Activated CD4-positive, alpha-beta T cell treated with anti-CD3 and anti-CD28 coated beads, Interleukin-2, amount 50 U/mL, for 16 hours (primary cell): Measurements from ENCODE around the gene RIMBP2.

Experiments used
- DNase-seq: peaks from one replicate; pipeline ENCODE4 v3.0.0-alpha.2; 2020

RIMBP2 gene

DNA sequence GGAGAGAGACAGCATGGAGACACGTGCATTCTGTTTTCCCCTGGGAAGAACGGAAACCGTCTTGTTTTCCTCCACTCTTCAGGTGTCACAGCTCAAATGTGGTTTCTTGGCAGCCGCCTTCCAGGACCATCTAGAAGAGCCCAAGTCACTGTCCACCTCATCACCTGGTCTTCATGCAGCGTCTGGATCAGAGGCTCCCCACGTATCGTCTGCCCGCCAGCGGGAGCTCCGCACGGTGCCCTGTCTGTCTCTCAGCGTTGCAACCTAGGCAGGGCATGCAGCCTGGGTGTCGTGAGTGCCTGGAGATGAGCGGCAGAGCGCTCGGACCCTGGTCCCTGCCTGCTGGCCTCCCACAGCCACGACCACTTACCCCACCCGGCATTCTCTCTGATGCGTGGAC is 260.9 kb downstream of the RIMBP2 start:
- no peak for DNase-seq

- no peak for DNase-seq
These were observed 261.8 kb downstream of the RIMBP2 start for GRCh38 chr12:130454296-130454695.

GRCh38 chr12:130452546-130452945 is 263.6 kb downstream of the RIMBP2 start:
- no peak for DNase-seq

DNA sequence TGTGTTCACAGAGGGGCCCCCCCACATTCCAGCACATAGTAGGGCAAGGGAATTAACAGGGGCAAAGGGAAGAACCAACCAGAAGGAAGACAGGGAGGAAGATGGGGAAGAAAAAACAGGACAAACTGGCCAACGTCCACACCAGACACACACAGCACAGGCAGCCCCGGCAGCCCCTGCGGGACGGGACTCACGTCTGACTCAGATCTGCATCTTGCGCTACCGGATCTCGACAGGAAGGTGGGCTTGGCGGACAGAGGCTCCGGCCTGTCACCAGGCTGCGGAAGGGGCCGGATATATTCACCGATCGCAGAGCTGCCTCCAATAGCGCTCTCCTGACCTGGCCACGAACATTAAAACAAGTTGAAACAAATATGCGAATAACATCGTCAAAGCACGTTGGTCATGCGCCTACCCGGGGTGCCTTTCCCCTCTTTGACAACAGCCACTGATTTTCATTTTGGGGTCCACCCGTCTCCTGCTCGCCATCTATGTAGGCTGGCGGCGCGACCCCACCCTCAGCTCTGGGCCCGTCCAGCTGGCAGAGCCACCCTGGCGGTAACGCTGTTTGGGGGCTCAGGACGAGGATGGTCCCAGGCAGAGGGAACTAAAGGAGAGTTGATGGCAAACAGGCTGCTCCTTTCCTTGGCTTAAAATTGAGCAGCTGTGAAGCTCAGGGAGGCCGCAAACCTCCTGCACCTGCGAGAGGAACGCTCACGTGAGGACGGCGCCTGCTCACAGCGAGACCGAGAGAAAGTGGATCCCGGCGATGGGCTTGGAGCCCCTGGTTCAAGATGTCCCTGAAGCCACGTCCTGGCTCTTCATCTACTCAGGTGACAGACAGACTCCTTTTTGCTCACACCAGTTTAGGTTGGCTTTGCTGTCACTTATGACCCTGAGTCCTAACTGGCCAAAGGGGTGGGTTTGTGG is 264.8 kb downstream of the RIMBP2 start:
- no peak for DNase-seq

DNA sequence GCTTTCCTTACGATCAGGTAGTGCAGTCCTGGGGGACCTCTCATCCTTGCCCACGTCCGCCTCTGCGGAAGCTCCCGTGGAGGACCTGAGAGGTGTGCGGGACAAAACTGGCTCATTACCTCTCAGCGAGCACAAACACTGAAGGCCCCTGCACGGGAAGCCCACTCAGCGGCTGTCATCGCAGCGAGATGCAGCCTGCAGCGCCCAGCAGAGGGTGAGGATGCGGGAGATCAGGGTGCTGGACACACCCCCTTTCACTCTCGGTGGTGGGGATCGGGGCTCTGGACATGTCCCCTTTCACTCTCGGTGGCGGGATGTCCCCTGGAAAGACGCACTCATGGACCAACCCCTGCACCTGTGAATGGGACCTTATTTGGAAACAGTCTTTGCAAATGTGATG is 266.8 kb downstream of the RIMBP2 start:
- no peak for DNase-seq

DNA sequence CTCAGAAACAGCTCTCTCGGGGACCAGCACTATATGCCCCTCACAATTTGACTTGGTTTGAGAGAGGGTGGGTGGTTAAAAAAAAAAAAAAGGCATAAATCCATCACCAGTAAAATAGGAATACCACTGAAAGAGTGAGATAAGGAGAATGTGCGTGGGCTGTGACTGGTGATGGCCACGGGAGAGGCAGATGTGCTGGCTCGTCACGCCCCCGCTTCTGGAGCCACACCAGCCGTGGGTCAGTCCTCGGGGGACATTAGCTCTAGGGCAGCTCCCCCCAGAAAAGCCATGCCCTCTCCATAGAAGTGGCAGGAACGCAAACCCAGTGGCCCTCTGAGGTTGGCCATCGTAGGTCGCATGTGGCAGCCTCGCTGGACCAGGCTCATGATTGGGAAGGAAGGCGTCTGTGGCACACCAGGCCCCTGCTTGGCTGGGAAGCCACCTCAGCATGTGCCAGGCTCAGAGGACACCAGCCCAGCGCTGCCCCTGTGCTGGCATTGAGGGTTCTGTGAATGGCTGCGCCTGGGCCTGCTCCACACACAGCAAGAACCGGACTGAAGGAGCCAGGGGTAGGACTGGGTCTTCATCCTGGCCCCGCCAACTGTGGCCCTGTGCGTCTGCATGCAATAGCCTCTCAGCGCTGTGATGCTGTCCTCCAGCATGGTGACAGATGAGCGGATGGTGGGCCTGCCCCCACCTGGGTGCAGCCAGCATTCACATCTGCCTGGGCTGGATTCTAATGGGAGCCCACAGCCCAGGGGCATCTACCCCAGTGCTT is 267.9 kb downstream of the RIMBP2 start:
- DNase-seq: no peak

DNA sequence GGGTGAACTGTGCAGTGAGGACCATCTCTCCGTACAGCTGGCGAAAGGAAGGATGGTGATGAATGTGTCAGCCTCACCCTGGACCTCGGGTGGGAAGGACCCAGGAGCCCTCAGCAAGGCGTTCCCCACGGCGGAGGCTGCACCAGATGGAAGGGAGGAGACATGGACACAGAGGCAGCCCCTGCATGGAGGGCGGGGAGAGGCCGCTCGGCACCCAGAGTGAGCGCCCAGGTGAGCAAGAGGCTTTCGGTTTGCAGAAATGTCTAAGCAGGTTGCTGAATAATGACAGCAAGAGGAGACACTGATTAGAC is 268.5 kb downstream of the RIMBP2 start:
- no peak for DNase-seq

GRCh38 chr12:130446846-130447654 is 269.0 kb downstream of the RIMBP2 start:
- no peak for DNase-seq

DNA sequence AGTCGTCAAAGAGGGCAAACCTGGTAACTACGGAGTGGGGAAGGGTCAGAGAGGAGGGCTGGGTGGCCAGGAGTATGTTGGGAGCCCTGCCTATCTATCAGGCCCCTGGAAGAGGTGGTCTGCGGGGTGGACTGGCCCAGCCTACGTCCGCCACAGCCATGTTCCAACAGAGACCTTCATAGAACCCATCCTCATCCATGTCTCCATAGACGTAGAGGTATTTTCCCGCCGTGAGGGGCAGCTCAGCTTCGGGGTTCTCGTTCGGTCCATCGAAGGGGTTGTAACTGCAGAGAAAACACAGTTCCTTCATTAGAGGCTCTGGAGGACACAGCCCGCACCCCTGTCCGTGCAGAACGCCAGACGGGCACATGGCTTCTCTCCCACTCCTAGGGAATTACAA is 271.1 kb downstream of the RIMBP2 start:
- DNase-seq: no peak

GRCh38 chr12:130444061-130444460 is 272.0 kb downstream of the RIMBP2 start:
- DNase-seq: no peak

GRCh38 chr12:130441771-130442760 is 274.0 kb downstream of the RIMBP2 start:
- DNase-seq: no peak

DNA sequence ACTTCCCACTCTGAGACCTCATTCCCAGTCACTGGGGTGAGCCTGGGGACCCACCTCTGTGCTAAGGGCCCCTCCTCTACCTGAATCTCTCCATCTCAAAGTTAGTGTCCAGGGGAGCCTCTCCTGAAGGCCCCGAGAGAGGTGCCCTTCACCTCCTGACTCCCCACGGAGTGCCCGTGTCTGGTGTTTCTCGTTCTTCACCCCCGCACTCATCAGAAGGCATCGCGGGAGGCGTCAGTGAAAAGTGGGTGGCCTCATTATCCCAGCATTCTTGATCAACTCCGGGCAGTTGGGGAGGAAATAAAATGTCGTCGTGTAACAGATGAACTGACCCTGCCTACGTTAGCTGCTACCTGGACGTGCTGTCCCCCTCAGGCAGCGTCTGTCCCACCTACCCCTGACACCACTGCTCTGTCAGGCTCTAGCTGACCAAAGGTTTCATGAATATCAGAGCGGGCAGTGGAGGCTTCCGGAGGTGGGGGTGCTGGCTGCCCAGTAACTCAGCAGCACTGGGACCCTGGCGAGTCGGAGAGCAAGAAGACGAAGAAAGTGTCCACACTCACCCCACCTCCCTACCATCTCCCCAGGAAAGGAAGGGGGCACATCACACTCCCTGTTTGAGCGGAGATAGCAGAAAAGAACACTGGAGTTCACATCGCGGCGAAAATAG is 275.6 kb downstream of the RIMBP2 start:
- DNase-seq: no peak

GRCh38 chr12:130439250-130439649 is 276.8 kb downstream of the RIMBP2 start:
- no peak for DNase-seq

GRCh38 chr12:130438711-130439110 is 277.4 kb downstream of the RIMBP2 start:
- DNase-seq: no peak

GRCh38 chr12:130438243-130438620 is 277.9 kb downstream of the RIMBP2 start:
- DNase-seq: no peak

DNA sequence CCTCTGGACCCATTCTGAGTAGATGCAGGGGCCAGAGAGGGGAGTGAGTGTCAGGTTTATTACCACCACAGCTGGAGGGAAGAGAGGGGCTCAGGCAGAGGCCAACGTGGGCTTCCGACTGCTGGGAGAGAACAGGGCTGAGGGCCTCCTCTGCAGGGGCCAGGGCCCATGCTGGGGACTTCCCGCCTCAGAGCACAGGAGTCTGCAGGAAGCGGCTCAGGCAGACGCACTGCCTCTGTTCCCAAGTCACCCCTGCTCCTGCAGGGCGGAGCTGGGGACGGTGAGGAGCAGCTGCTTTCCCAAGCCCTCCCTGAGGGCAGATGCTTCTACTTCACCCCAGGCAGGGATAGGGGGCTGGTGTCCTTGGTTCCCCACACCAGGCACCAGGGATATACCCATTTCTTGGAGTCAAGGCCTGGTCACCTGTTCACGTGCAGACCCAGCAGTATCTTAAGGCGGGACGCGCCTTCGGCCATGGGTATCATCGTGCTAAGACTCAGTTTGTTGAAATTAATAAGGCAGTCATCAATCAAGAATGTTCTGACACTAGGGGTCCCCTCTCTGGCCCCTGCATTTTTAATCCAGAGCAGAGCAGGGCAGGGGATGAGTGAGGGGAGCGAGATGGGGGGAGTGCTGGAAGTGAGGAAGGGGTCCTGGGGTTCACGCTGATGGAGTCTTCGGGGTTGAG is 278.4 kb downstream of the RIMBP2 start:
- no peak for DNase-seq

DNA sequence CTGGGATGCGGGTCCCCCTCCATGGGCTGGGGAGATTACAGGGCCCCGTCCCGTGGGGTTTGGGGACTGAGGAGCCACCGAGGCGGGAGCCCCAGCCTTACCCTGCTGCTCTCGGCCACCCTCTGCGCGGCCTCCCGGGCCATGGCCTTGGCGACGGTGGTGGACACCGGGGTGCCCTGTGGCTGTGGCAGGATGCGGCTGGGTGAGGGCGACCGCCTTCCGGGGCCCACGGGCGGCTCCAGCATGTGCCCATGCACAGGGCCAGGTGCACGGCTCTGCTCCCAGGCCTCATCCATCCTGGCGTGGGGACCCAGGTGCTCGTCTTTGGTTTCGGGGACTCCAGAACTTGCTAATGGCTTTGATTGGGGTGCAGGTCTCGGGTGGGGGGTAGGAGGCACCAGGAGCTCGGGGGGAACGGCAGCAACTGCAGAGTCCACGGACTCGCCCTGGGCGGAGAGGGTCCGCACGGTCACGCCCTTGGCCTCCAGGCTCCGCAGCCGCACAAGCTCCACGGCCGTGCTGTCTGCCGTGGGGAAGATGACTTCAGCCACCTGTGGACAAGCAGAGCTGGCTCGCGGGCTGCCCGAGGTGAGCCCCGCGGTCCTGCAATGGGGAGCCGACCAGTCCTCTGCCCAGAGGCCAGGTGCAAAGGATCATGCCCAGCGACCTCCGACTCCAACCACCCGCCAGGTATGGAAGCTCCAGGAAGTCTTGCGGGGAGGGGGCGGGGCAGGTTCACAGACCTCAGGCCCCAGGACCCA is 279.2 kb downstream of the RIMBP2 start:
- no peak for DNase-seq

DNA sequence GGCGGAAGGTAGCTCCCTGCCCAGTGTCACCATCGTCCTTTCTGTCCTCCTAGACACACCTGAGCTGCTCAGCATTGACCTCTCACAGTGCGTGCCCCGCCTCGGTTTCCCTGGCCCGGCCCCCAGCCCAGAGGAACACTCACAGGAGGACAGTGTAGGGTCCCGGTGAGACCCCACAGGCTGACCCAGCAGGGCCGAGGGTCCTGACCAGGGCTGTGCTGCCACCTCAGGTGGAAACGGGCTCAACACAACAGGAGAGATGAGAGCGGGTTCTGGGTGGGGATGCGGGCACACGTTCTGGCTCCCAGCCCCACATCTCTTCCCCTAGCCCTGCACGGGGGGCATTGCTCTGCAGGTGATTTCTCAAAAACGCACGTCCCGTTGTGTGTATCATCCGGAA is 280.3 kb downstream of the RIMBP2 start:
- no peak for DNase-seq

DNA sequence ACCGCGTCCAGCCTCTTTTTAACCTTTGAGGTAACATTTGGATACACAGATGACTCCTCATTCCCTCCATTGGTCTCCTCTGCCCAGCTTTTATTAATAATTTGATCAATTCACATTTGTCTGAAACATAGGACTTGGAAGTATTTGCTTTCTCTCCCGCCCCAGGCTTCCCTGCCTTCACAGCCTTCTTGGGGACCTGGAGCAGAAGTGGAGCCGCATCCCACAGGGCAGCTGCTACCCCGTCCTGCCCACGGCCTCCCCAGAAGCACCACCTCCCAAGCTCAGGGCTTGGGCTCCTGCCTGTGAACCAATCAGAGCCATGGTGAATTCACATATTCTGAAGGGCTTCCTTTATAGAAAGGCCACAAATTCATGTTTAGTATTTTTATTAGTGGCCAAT is 280.8 kb downstream of the RIMBP2 start:
- DNase-seq: no peak

- DNase-seq: no peak
These were observed 281.5 kb downstream of the RIMBP2 start for GRCh38 chr12:130434560-130434959.
